ENCODE data around the gene THAP7.

Gene THAP7

DNA sequence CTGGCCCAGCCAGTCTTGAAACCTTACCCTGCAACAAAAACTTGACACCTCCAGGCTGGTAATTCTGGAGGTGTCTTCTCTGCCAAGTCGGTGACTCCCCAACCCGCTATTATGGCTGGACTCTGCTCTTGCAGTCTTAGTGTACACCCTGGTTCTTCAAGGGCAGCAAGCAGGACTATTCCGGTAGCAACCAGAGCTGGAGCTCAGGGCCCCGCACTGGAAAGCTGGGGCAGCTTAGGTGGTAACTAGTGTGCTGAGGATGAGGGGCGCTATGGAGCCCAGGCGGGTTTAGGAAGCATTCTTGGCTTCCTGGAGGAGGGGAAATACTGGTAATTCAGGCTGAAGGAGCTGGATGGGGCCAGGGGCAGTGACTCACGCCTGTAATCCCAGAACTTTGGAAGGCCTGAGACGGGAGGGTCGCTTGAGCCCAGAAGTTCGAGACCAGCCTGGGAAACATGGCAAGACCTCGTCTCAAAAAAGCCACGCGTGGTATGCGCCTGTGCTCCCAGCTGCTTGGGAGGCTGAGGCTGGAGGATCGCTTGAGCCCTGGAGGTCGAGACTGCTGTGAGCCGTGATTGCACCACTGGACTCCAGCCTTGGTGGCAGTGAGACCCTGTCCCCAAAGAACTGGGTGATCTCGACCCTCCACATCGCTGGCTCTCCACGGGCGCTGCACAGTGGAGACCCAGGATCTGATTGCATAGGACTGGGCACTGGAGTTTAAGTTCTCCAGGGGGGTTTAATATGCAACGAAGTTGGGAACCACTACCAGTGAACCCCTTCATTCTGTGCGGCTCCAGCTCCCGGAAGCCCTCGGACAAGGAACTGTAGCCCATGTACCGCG is 45.4 kb downstream of the THAP7 start:
- Histone ChIP-seq H3K27me3 (ENCODE audit: control insufficient read depth in 3 of 3, insufficient read depth in 3 of 3, low read depth in 1 of 3, low read length in 3 of 3) (peaks cover 0 to 24% (median 7%) of the 10 kb centered on the region in 3 experiments), H2BK5ac (ENCODE audit: low read length) (no peak overlapping the region), H3K36me3 (replicated peaks in 1 of 2; ENCODE audit: control insufficient read depth in 2 of 2, insufficient read depth in 2 of 2, low read length in 2 of 2) (peaks cover 10 to 33% of the 10 kb centered on the region in 2 donors), H3K9me3 (replicated peaks in 1 of 2; ENCODE audit: control insufficient read depth in 2 of 2, insufficient read depth in 1 of 2, low read depth in 1 of 2, low read length in 2 of 2) (peaks cover 0 to 2% of the 10 kb centered on the region in 2 donors), H2AFZ (ENCODE audit: low read length) (no peak overlapping the region), H4K8ac (ENCODE audit: low read depth, low read length) (no peak overlapping the region), H3K4ac (ENCODE audit: low read length) (no peak overlapping the region), H2BK15ac (ENCODE audit: low read length) (no peak overlapping the region), H3K14ac (ENCODE audit: low read length) (no peak overlapping the region), H3K9ac (ENCODE audit: low read depth, low read length, poor library complexity) (peak overlapping the region; percentile 18), H3K23ac (ENCODE audit: low read depth, low read length, poor library complexity) (peak overlapping the region; percentile 98), H3K4me2 (ENCODE audit: insufficient read depth, low read length, poor library complexity, severe bottlenecking) (peak overlapping the region; percentile 91), H2BK120ac (ENCODE audit: low read depth, low read length) (no peak overlapping the region), H3K79me1 (ENCODE audit: low read depth, low read length) (no peaks in the 10 kb centered on the region), H4K91ac (ENCODE audit: low read depth, low read length, poor library complexity) (no peak overlapping the region), H3K4me3 (ENCODE audit: low read length in 2 of 2) (peak overlapping the region in 1 of 2 donors; percentile 80), H3K18ac (ENCODE audit: low read length) (peak overlapping the region; percentile 87), H3K4me1 (ENCODE audit: control insufficient read depth in 2 of 2, insufficient read depth in 1 of 2, low read depth in 1 of 2, low read length in 2 of 2) (peaks cover 0 to 15% of the 10 kb centered on the region in 2 donors), H2BK12ac (ENCODE audit: low read length) (no peak overlapping the region), H3K27ac (replicated peaks; ENCODE audit: low read length) (no peak overlapping the region), H2AK5ac (ENCODE audit: low read depth, low read length) (peak overlapping the region; percentile 46)
- no peak for DNase-seq (ENCODE audit: low spot score)
- no CpG with 5 or more reads among the region's 27 CpGs for WGBS, 2 donors (ENCODE audit: extremely low coverage in 2 of 2, insufficient read length in 2 of 2, insufficient replicate concordance in 1 of 2)

DNA sequence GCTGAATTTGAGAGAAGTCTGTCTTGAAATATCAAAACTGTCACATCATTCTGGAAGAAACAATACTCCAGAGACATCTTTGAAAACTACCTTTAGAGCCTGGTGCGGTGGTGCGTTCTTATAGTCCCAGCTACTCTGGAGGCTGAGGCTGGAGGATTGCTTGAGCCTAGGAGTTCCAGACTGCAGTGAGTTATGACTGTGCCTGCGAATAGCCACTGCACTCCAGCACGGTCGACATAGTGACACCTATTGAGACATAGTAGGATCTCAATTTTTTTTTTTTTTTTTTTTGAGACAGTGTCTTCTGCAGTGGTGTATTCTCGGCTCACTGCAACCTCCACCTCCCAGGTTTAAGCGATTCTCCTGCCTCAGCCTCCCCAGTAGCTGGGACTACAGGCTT is 46.4 kb downstream of the THAP7 start:
- Histone ChIP-seq H3K27me3 (ENCODE audit: control insufficient read depth in 3 of 3, insufficient read depth in 3 of 3, low read depth in 1 of 3, low read length in 3 of 3) (peaks cover 0 to 24% (median 7%) of the 10 kb centered on the region in 3 experiments), H3K27ac (replicated peaks; ENCODE audit: low read length) (no peak overlapping the region), H4K91ac (ENCODE audit: low read depth, low read length, poor library complexity) (no peak overlapping the region), H3K79me1 (ENCODE audit: low read depth, low read length) (no peaks in the 10 kb centered on the region), H4K8ac (ENCODE audit: low read depth, low read length) (no peak overlapping the region), H3K36me3 (replicated peaks in 1 of 2; ENCODE audit: control insufficient read depth in 2 of 2, insufficient read depth in 2 of 2, low read length in 2 of 2) (peaks cover 18 to 42% of the 10 kb centered on the region in 2 donors), H3K4ac (ENCODE audit: low read length) (no peak overlapping the region), H3K23ac (ENCODE audit: low read depth, low read length, poor library complexity) (no peak overlapping the region), H2BK15ac (ENCODE audit: low read length) (no peak overlapping the region), H3K14ac (ENCODE audit: low read length) (no peak overlapping the region), H3K9me3 (replicated peaks in 1 of 2; ENCODE audit: control insufficient read depth in 2 of 2, insufficient read depth in 1 of 2, low read depth in 1 of 2, low read length in 2 of 2) (peaks cover 0 to 2% of the 10 kb centered on the region in 2 donors), H3K4me3 (ENCODE audit: low read length in 2 of 2) (no peak overlapping the region), H3K4me2 (ENCODE audit: insufficient read depth, low read length, poor library complexity, severe bottlenecking) (no peak overlapping the region), H3K4me1 (ENCODE audit: control insufficient read depth in 2 of 2, insufficient read depth in 1 of 2, low read depth in 1 of 2, low read length in 2 of 2) (peaks cover 0 to 15% of the 10 kb centered on the region in 2 donors), H2AK5ac (ENCODE audit: low read depth, low read length) (no peak overlapping the region), H2BK5ac (ENCODE audit: low read length) (no peak overlapping the region), H2BK120ac (ENCODE audit: low read depth, low read length) (no peak overlapping the region), H2AFZ (ENCODE audit: low read length) (no peak overlapping the region), H3K18ac (ENCODE audit: low read length) (no peak overlapping the region), H3K9ac (ENCODE audit: low read depth, low read length, poor library complexity) (no peak overlapping the region), H2BK12ac (ENCODE audit: low read length) (no peak overlapping the region)
- DNase-seq (ENCODE audit: low spot score) = no peak
- no CpG with 5 or more reads among the region's 7 CpGs for WGBS, 2 donors (ENCODE audit: extremely low coverage in 2 of 2, insufficient read length in 2 of 2, insufficient replicate concordance in 1 of 2)

DNA sequence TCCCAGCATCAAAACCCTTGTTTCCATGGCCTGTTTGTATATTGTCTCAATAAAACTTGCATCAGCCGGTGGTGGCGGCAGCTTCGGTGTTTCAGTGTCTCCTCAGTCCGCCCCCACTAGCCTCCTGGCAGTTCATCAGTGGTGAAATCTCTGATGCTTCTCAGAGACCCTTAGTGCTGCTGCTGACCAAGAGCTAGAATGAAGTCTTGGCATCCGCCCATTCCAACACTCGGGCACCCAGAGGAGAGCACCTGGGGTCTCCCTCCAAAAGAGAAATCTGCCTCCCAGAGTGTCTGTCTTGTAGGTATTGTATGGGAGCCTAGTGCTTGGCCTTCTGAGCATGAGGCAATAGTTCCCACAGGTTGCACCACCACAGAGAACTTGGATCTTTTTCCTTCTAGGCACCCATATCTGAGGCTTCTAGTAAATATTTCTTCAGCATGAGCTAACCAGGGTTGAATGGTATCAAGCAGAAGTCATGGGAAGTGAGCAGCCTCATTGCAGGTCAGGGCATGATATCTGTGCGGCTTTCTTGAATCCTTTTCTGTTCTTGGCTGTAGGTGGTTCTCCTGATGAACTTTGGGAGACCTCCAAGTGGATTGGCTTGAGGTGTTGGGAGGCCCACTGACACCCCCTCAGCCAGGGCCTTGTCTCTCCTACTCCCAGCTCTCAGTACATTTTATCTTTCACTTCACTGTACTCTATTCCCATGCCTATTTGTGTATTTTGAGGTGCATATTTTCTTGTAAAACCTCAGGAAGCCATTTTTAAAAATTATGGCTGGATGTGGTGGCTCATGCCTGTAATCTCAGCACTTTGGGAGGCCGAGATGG is 48.0 kb downstream of the THAP7 start:
- no peak for DNase-seq (ENCODE audit: low spot score)
- Histone ChIP-seq H3K36me3 (replicated peaks in 1 of 2; ENCODE audit: control insufficient read depth in 2 of 2, insufficient read depth in 2 of 2, low read length in 2 of 2) (peaks cover 23 to 59% of the 10 kb centered on the region in 2 donors), H3K27me3 (ENCODE audit: control insufficient read depth in 3 of 3, insufficient read depth in 3 of 3, low read depth in 1 of 3, low read length in 3 of 3) (peaks cover 0 to 24% (median 7%) of the 10 kb centered on the region in 3 experiments), H2AFZ (ENCODE audit: low read length) (no peak overlapping the region), H4K8ac (ENCODE audit: low read depth, low read length) (no peak overlapping the region), H3K23ac (ENCODE audit: low read depth, low read length, poor library complexity) (no peak overlapping the region), H3K4ac (ENCODE audit: low read length) (no peak overlapping the region), H3K27ac (replicated peaks; ENCODE audit: low read length) (no peak overlapping the region), H4K91ac (ENCODE audit: low read depth, low read length, poor library complexity) (no peak overlapping the region), H3K18ac (ENCODE audit: low read length) (no peak overlapping the region), H3K79me1 (ENCODE audit: low read depth, low read length) (no peaks in the 10 kb centered on the region), H2AK5ac (ENCODE audit: low read depth, low read length) (no peak overlapping the region), H2BK12ac (ENCODE audit: low read length) (no peak overlapping the region), H3K9ac (ENCODE audit: low read depth, low read length, poor library complexity) (no peak overlapping the region), H2BK120ac (ENCODE audit: low read depth, low read length) (no peak overlapping the region), H3K9me3 (replicated peaks in 1 of 2; ENCODE audit: control insufficient read depth in 2 of 2, insufficient read depth in 1 of 2, low read depth in 1 of 2, low read length in 2 of 2) (peaks cover 0 to 2% of the 10 kb centered on the region in 2 donors), H2BK15ac (ENCODE audit: low read length) (no peak overlapping the region), H2BK5ac (ENCODE audit: low read length) (no peak overlapping the region), H3K4me2 (ENCODE audit: insufficient read depth, low read length, poor library complexity, severe bottlenecking) (no peak overlapping the region), H3K14ac (ENCODE audit: low read length) (no peak overlapping the region), H3K4me3 (ENCODE audit: low read length in 2 of 2) (no peak overlapping the region), H3K4me1 (ENCODE audit: control insufficient read depth in 2 of 2, insufficient read depth in 1 of 2, low read depth in 1 of 2, low read length in 2 of 2) (peaks cover 0 to 15% of the 10 kb centered on the region in 2 donors)
- WGBS, 2 donors (ENCODE audit: extremely low coverage in 2 of 2, insufficient read length in 2 of 2, insufficient replicate concordance in 1 of 2) = no CpG with 5 or more reads among the region's 8 CpGs

DNA sequence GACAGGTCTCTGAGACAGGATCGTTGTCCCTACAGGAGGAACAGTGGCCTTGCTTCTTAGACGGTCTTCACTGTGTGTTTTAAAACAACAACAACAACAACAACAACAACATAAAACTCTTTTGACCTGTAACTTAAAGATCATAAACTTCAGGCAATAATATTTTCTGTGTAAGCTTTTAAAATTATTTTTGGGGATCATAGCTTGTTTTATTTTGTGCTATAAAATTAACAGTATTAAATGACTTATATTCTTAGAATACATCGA is 48.6 kb downstream of the THAP7 start:
- Histone ChIP-seq H3K79me1 (ENCODE audit: low read depth, low read length) (no peaks in the 10 kb centered on the region), H2BK120ac (ENCODE audit: low read depth, low read length) (no peak overlapping the region), H2BK12ac (ENCODE audit: low read length) (no peak overlapping the region), H3K27me3 (ENCODE audit: control insufficient read depth in 3 of 3, insufficient read depth in 3 of 3, low read depth in 1 of 3, low read length in 3 of 3) (peaks cover 0 to 21% (median 7%) of the 10 kb centered on the region in 3 experiments), H3K4me3 (ENCODE audit: low read length in 2 of 2) (no peak overlapping the region), H3K9ac (ENCODE audit: low read depth, low read length, poor library complexity) (no peak overlapping the region), H2BK15ac (ENCODE audit: low read length) (no peak overlapping the region), H3K4ac (ENCODE audit: low read length) (no peak overlapping the region), H3K9me3 (replicated peaks in 1 of 2; ENCODE audit: control insufficient read depth in 2 of 2, insufficient read depth in 1 of 2, low read depth in 1 of 2, low read length in 2 of 2) (peaks cover 0 to 2% of the 10 kb centered on the region in 2 donors), H3K23ac (ENCODE audit: low read depth, low read length, poor library complexity) (no peak overlapping the region), H3K4me1 (ENCODE audit: control insufficient read depth in 2 of 2, insufficient read depth in 1 of 2, low read depth in 1 of 2, low read length in 2 of 2) (peaks cover 0 to 15% of the 10 kb centered on the region in 2 donors), H2AK5ac (ENCODE audit: low read depth, low read length) (no peak overlapping the region), H4K91ac (ENCODE audit: low read depth, low read length, poor library complexity) (no peak overlapping the region), H4K8ac (ENCODE audit: low read depth, low read length) (no peak overlapping the region), H3K4me2 (ENCODE audit: insufficient read depth, low read length, poor library complexity, severe bottlenecking) (no peak overlapping the region), H2AFZ (ENCODE audit: low read length) (no peak overlapping the region), H2BK5ac (ENCODE audit: low read length) (no peak overlapping the region), H3K27ac (replicated peaks; ENCODE audit: low read length) (no peak overlapping the region), H3K14ac (ENCODE audit: low read length) (no peak overlapping the region), H3K36me3 (replicated peaks in 1 of 2; ENCODE audit: control insufficient read depth in 2 of 2, insufficient read depth in 2 of 2, low read length in 2 of 2) (peaks cover 23 to 65% of the 10 kb centered on the region in 2 donors), H3K18ac (ENCODE audit: low read length) (no peak overlapping the region)
- DNase-seq (ENCODE audit: low spot score) = no peak
- no CpG with 5 or more reads among the region's 3 CpGs for WGBS, 2 donors (ENCODE audit: extremely low coverage in 2 of 2, insufficient read length in 2 of 2, insufficient replicate concordance in 1 of 2)

Data from neuronal stem cell (in vitro differentiated cells).